ENCODE measurements around the gene CCDC186.

Gene CCDC186

GRCh38 chr10:114173921-114174694, at the start of gene CCDC186:
TSS of gene CCDC186 (minus strand) at chr10:114174203. CDS start at chr10:114163268, 10,935 bp downstream.
- DNase-seq, result peak; percentile 99

- no peak for DNase-seq
Measured at GRCh38 chr10:114223066-114223465, 49.1 kb upstream of the CCDC186 start.

- no peak for DNase-seq
Measured at GRCh38 chr10:114221235-114221634, 47.2 kb upstream of the CCDC186 start.

GRCh38 chr10:114220281-114220680, 46.3 kb upstream of the CCDC186 start:
- no peak for DNase-seq

GRCh38 chr10:114215033-114215432, 41.0 kb upstream of the CCDC186 start:
- DNase-seq, result no peak

- DNase-seq, result no peak
Measured at GRCh38 chr10:114212153-114212552, 38.1 kb upstream of the CCDC186 start.

GRCh38 chr10:114208351-114208750, 34.3 kb upstream of the CCDC186 start:
- DNase-seq, result no peak

- DNase-seq, result no peak
Measured at GRCh38 chr10:114207349-114207748, 33.3 kb upstream of the CCDC186 start.

- DNase-seq, result no peak
Measured at GRCh38 chr10:114206902-114207301, 32.9 kb upstream of the CCDC186 start.

- no peak for DNase-seq
Measured at GRCh38 chr10:114202812-114203211, 28.8 kb upstream of the CCDC186 start.

- DNase-seq, result no peak
Measured at GRCh38 chr10:114199239-114199638, 25.2 kb upstream of the CCDC186 start.

GRCh38 chr10:114195079-114195478, 21.1 kb upstream of the CCDC186 start:
- no peak for DNase-seq

GRCh38 chr10:114189700-114190099, 15.7 kb upstream of the CCDC186 start:
- DNase-seq, result no peak

GRCh38 chr10:114188900-114189299, 14.9 kb upstream of the CCDC186 start:
- no peak for DNase-seq

GRCh38 chr10:114188001-114188400, 14.0 kb upstream of the CCDC186 start:
- no peak for DNase-seq

GRCh38 chr10:114184276-114184675, 10.3 kb upstream of the CCDC186 start:
- no peak for DNase-seq

GRCh38 chr10:114183563-114183962, 9.6 kb upstream of the CCDC186 start:
- DNase-seq, result no peak

- DNase-seq, result no peak
Measured at GRCh38 chr10:114181971-114182370, 8.0 kb upstream of the CCDC186 start.

- DNase-seq, result no peak
Measured at GRCh38 chr10:114180937-114181336, 6.9 kb upstream of the CCDC186 start.

GRCh38 chr10:114179747-114180146, 5.7 kb upstream of the CCDC186 start:
- no peak for DNase-seq

GRCh38 chr10:114179148-114179547, 5.1 kb upstream of the CCDC186 start, which contains the start of gene TDRD1:
TSS of gene TDRD1 (plus strand) at chr10:114179353. CDS start at chr10:114187832, 8,479 bp downstream.
- no peak for DNase-seq

- no peak for DNase-seq
Measured at GRCh38 chr10:114176511-114176910, 2.5 kb upstream of the CCDC186 start.

GRCh38 chr10:114175667-114176066, 1.7 kb upstream of the CCDC186 start:
- DNase-seq, result no peak

- no peak for DNase-seq
Measured at GRCh38 chr10:114174695-114175188, 739 bp upstream of the CCDC186 start.

GRCh38 chr10:114173603-114173920, 441 bp downstream of the CCDC186 start:
- DNase-seq, result no peak

All from activated naive CD4-positive, alpha-beta T cell treated with Interleukin-2 at 50 U/mL for 16 hours (primary cell).